Measurements from ENCODE around the gene C1orf74. TPM values are rescaled to one million over a fixed set of nuclear protein-coding genes. Genes with fewer than 3 reads are reported as not detected.

The C1orf74 gene
- polyA plus RNA-seq (2012; ENCODE audit: insufficient read depth, insufficient read length): 6.1 TPM

GRCh38 chr1:209784265-209785169 lies at the start of gene C1orf74:
Gene C1orf74, minus strand, starts transcription at chr1:209784559. Its CDS starts 925 bp downstream, at chr1:209783634.
- peak; percentile 96 for DNase-seq (ENCODE audit: low read depth, low spot score)
- H3K4me3 ChIP-seq (ENCODE audit: low read length): peak within 1 kb of the TSS; percentile 64

- DNase-seq (ENCODE audit: low read depth, low spot score): no peak
- H3K4me3 ChIP-seq (ENCODE audit: low read length): no peak overlapping the region
Observed at GRCh38 chr1:209831615-209832014, 47.3 kb upstream of the C1orf74 start.

GRCh38 chr1:209830722-209831121 lies 46.4 kb upstream of the C1orf74 start:
- no peak overlapping the region for H3K4me3 ChIP-seq (ENCODE audit: low read length)
- DNase-seq (ENCODE audit: low read depth, low spot score): no peak

GRCh38 chr1:209829716-209830115 lies 45.4 kb upstream of the C1orf74 start:
- H3K4me3 ChIP-seq (ENCODE audit: low read length): no peak overlapping the region
- DNase-seq (ENCODE audit: low read depth, low spot score): no peak

- H3K4me3 ChIP-seq (ENCODE audit: low read length): peak within 1 kb of the TSS; percentile 94
- DNase-seq (ENCODE audit: low read depth, low spot score): peak; percentile 97
Observed at GRCh38 chr1:209827384-209828262, 43.3 kb upstream of the C1orf74 start, which contains the start of gene UTP25. Gene UTP25, plus strand, starts transcription at chr1:209827972. Its CDS starts 92 bp downstream, at chr1:209828064.

- no peak for DNase-seq (ENCODE audit: low read depth, low spot score)
- H3K4me3 ChIP-seq (ENCODE audit: low read length): no peak overlapping the region
Observed at GRCh38 chr1:209825591-209826434, 41.5 kb upstream of the C1orf74 start.

- no peak overlapping the region; the same call in 1 of the 2 replicates for H3K4me3 ChIP-seq (ENCODE audit: low read length)
- peak; percentile 69 for DNase-seq (ENCODE audit: low read depth, low spot score)
Observed at GRCh38 chr1:209823143-209824041, 39.0 kb upstream of the C1orf74 start.

GRCh38 chr1:209822706-209823105 lies 38.3 kb upstream of the C1orf74 start:
- H3K4me3 ChIP-seq (ENCODE audit: low read length): no peak overlapping the region; the same call in 1 of the 2 replicates
- no peak for DNase-seq (ENCODE audit: low read depth, low spot score)

- H3K4me3 ChIP-seq (ENCODE audit: low read length): no peak overlapping the region
- DNase-seq (ENCODE audit: low read depth, low spot score): no peak
Observed at GRCh38 chr1:209820986-209821385, 36.6 kb upstream of the C1orf74 start.

GRCh38 chr1:209819058-209819457 lies 34.7 kb upstream of the C1orf74 start:
- no peak overlapping the region for H3K4me3 ChIP-seq (ENCODE audit: low read length)
- DNase-seq (ENCODE audit: low read depth, low spot score): no peak

- H3K4me3 ChIP-seq (ENCODE audit: low read length): no peak overlapping the region
Observed at GRCh38 chr1:209817691-209818090, 33.3 kb upstream of the C1orf74 start.

GRCh38 chr1:209816923-209817322 lies 32.6 kb upstream of the C1orf74 start:
- no peak overlapping the region for H3K4me3 ChIP-seq (ENCODE audit: low read length)
- DNase-seq (ENCODE audit: low read depth, low spot score): no peak

More at GRCh38 chr1:209817691-209818090, 33.3 kb upstream of the C1orf74 start:
- no peak for DNase-seq (ENCODE audit: low read depth, low spot score)

- no peak for DNase-seq (ENCODE audit: low read depth, low spot score)
- H3K4me3 ChIP-seq (ENCODE audit: low read length): no peak overlapping the region
Observed at GRCh38 chr1:209815931-209816341, 31.6 kb upstream of the C1orf74 start.

- H3K4me3 ChIP-seq (ENCODE audit: low read length): no peak overlapping the region
- no peak for DNase-seq (ENCODE audit: low read depth, low spot score)
Observed at GRCh38 chr1:209815490-209815889, 31.1 kb upstream of the C1orf74 start.

- DNase-seq (ENCODE audit: low read depth, low spot score): no peak
- H3K4me3 ChIP-seq (ENCODE audit: low read length): no peak overlapping the region
Observed at GRCh38 chr1:209813902-209814301, 29.5 kb upstream of the C1orf74 start.

- no peak for DNase-seq (ENCODE audit: low read depth, low spot score)
- no peak overlapping the region for H3K4me3 ChIP-seq (ENCODE audit: low read length)
Observed at GRCh38 chr1:209810783-209811182, 26.4 kb upstream of the C1orf74 start.

- DNase-seq (ENCODE audit: low read depth, low spot score): no peak
Observed at GRCh38 chr1:209809611-209810010, 25.3 kb upstream of the C1orf74 start.

More at GRCh38 chr1:209809611-209810010, 25.3 kb upstream of the C1orf74 start:
- no peak overlapping the region for H3K4me3 ChIP-seq (ENCODE audit: low read length)

All from Jurkat, Clone E6-1 (cell line).